WERI-Rb-1 (cell line): ENCODE data around the gene CD6.

Experiments used
- DNase-seq: peaks from one replicate; pipeline ENCODE4 v3.0.0-alpha.2; 2020
- H3K27ac ChIP-seq: fragments of 250-450 bp; sonication (Bioruptor Pico); 2 replicates; pipeline ENCODE4 v1.5.1; 2020; ENCODE audit warnings: mild to moderate bottlenecking, moderate library complexity
- H3K27me3 ChIP-seq: fragments of 250-450 bp; sonication (Bioruptor Pico); 2 replicates; pipeline ENCODE4 v1.5.1; 2021; ENCODE audit warnings: mild to moderate bottlenecking, low read depth, moderate library complexity; ENCODE audit not compliant: insufficient read depth, severe bottlenecking
- H3K36me3 ChIP-seq: fragments of 250-450 bp; sonication (Bioruptor Pico); 2 replicates; pipeline ENCODE4 v1.5.1; 2020; ENCODE audit warnings: mild to moderate bottlenecking, moderate library complexity
- H3K4me3 ChIP-seq: 2 replicates; pipeline ENCODE4 v1.5.1; 2011; ENCODE audit warnings: low read depth, mild to moderate bottlenecking, control low read depth, low read length
- H3K9me3 ChIP-seq: fragments of 250-450 bp; sonication (Bioruptor Pico); 2 replicates; pipeline ENCODE4 v1.5.1; 2021; ENCODE audit warnings: mild to moderate bottlenecking, moderate library complexity; ENCODE audit not compliant: severe bottlenecking
- CTCF ChIP-seq: IDR thresholded peaks from 2 replicates; pipeline ENCODE4 v1.5.1; 2011; ENCODE audit warnings: low read depth, mild to moderate bottlenecking, control low read depth, inconsistent platforms, low read length

CD6 gene

GRCh38 chr11:60996381-60997138 lies 25.1 kb downstream of the CD6 start:
- Histone ChIP-seq H3K27me3 (no peaks in the 10 kb centered on the region), H3K27ac (no peak overlapping the region), H3K36me3 (no peaks in the 10 kb centered on the region), H3K9me3 (no peaks in the 10 kb centered on the region), H3K4me3 (no peak overlapping the region)
- DNase-seq, result no peak
- TF ChIP-seq CTCF, result no peak

GRCh38 chr11:61000426-61000825 lies 28.9 kb downstream of the CD6 start:
- TF ChIP-seq CTCF, result no peak
- no peaks in the 10 kb centered on the region for H3K36me3 ChIP-seq
- no peaks in the 10 kb centered on the region for H3K9me3 ChIP-seq
- H3K4me3 ChIP-seq, result no peak overlapping the region
- no peak overlapping the region for H3K27ac ChIP-seq
- peaks cover under 1% of the 10 kb centered on the region for H3K27me3 ChIP-seq
- DNase-seq, result no peak

- Histone ChIP-seq H3K9me3 (no peaks in the 10 kb centered on the region), H3K27ac (no peak overlapping the region), H3K4me3 (no peak overlapping the region), H3K36me3 (no peaks in the 10 kb centered on the region), H3K27me3 (peaks cover 11% of the 10 kb centered on the region)
- no peak for TF ChIP-seq CTCF
- DNase-seq, result no peak
Observed at GRCh38 chr11:61001931-61002330, 30.5 kb downstream of the CD6 start.

DNA sequence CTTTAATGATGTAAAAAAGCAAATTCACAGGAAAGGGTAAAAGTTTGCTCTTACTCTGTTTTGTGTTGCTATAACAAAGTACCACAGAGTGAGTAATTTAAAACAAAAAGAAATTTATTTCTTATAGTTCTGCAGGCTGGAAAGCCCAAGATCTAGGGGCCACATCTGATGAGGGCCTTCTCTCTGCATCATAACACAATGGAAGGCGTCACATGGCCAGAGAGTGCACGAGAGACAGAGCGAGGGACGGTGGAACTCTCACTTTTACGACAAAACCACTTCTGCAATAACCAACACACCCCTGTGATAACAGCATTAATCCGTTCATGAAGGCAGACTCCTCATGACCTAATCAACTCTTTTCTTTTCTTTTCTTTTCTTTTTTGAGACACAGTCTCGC lies 31.1 kb downstream of the CD6 start:
- Histone ChIP-seq H3K4me3 (no peak overlapping the region), H3K27ac (no peak overlapping the region), H3K36me3 (no peaks in the 10 kb centered on the region), H3K9me3 (no peaks in the 10 kb centered on the region), H3K27me3 (peaks cover 18% of the 10 kb centered on the region)
- TF ChIP-seq CTCF, result no peak
- DNase-seq, result no peak

- Histone ChIP-seq H3K4me3 (no peak overlapping the region), H3K36me3 (no peaks in the 10 kb centered on the region), H3K9me3 (no peaks in the 10 kb centered on the region), H3K27me3 (peaks cover 34% of the 10 kb centered on the region), H3K27ac (no peak overlapping the region)
- DNase-seq, result no peak
- TF ChIP-seq CTCF, result no peak
Observed at GRCh38 chr11:61004180-61004611, 32.7 kb downstream of the CD6 start.

- no peaks in the 10 kb centered on the region for H3K36me3 ChIP-seq
- no peak for TF ChIP-seq CTCF
- H3K27ac ChIP-seq, result no peak overlapping the region
- DNase-seq, result no peak
- H3K4me3 ChIP-seq, result no peak overlapping the region
- no peaks in the 10 kb centered on the region for H3K9me3 ChIP-seq
- peaks cover 39% of the 10 kb centered on the region for H3K27me3 ChIP-seq
Observed at GRCh38 chr11:61004761-61005181, 33.3 kb downstream of the CD6 start.
